HG02870 (cell line): Measurements from ENCODE around the gene SH3D21.

Experiments
- ATAC-seq: cut with Tn5 transposase; IDR thresholded peaks from one replicate; pipeline ENCODE4 v1.9.1; 2021; ENCODE audit warnings: mild to moderate bottlenecking, moderate library complexity; ENCODE audit not compliant: unreplicated experiment

The SH3D21 gene

DNA sequence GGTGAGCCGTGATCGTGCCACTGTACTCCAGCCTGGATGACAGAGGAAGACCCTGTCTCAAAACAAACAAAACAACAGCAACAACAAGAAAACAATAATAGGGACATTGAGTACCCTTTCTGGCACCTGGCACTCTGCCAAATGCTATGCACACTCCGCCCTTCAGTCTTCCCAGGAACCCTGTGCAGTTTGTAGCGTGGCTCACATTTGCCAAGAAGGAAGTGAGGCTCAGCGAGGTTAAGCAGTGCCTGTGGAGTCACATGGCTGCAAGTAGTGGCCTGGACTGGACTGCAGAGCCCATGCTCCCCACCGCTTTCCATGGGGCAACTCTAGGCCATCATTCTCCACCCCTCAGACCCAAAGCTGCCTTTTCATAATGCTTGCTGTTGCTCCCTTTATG is 22.5 kb downstream of the SH3D21 start:
- no peak for ATAC-seq

DNA sequence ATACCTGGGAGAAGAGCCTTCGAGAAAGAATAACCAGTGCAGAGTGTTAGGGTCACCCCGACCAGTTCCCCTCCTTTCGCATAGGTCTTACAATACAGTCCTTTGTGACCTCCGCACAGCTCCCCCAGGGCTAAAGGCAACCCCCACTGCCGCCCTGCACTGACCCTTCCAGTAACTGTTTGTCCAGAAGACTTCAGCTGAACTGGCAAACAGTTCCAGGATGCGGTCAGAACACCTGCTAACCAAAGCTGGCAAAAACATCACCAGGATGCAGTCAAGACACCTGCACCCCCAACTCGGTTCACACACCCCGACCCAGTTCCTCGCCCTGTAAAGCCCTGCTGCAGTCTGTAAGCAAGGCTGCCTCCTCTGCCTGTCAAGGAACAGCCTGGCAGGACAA is 23.6 kb downstream of the SH3D21 start:
- no peak for ATAC-seq

DNA sequence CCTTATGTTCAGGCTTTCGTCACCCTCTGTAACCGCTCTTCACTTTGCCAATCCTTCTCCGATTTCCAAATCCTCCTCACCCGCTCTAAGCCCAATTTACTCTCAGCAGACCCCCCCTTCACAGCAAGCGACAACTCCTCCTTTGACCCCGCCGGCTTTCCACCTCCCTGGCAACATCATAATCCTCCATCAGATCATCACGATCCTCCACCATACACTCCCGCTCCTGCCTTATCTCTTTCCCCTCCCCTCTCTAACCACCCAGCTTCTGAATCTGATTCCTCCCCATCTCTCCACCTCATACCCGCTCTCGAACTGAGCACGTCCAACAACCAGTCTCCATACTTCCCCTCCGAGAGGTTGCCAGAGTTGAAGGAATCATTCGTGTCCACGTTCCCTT is 24.8 kb downstream of the SH3D21 start:
- no peak for ATAC-seq

DNA sequence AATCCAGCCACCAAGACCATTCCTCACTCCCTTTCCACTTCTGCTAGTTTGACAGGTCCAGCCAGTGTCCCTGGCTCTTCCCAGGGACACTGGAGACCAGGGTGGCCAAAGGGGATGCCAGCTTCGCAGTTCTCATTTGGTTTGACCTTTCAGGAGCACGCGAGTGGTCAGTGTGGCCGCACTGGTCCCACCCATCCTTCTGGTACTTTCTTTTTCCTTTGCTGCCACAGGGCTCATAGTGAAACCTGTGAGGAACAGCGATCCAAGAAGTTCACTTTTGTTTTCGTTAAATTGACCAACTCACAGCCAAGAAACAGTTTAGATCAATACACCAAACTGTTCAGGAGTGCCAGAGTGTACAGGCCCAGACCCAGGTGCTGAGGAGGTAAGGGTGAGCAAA is 31.7 kb downstream of the SH3D21 start:
- ATAC-seq: no peak

DNA sequence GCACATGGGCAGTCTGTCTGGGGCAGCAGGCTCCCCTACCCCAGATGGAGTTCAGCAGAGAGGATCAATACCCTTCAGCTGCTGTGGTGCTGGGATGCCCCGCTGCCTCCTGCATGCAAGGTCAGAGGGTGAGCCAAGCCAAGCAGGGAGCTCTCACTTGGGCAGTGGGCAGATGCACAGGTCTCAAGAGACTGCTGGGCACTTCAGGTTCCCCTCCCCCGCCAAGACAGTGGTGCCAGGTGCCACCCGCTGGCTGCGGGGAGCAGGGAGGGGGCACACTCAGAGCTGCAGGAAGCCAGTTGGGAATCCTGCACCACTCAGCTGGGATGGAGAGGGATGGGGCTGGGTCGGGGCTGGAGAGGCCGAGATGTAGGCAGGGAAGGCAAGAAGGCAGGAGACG is 33.0 kb downstream of the SH3D21 start:
- ATAC-seq: no peak

DNA sequence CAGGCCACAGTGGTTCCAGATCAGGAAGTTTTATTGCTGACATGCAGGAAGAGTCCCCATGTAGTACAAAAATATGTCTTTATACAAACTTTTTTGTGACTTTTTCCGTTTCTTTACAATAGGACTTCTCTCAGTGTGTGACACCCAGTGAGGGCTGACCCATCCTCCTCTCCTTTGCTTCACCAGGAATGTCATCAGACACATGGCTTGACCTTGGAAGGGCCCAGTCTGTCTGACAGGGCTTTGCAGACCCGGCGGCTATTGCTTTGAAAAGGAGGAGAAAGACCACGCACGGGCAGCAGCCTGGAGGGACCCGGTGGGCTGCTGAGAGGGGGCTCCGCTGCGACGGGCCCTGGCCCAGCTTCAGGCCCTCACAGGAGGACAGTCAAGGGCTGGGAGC is 33.4 kb downstream of the SH3D21 start:
- no peak for ATAC-seq

DNA sequence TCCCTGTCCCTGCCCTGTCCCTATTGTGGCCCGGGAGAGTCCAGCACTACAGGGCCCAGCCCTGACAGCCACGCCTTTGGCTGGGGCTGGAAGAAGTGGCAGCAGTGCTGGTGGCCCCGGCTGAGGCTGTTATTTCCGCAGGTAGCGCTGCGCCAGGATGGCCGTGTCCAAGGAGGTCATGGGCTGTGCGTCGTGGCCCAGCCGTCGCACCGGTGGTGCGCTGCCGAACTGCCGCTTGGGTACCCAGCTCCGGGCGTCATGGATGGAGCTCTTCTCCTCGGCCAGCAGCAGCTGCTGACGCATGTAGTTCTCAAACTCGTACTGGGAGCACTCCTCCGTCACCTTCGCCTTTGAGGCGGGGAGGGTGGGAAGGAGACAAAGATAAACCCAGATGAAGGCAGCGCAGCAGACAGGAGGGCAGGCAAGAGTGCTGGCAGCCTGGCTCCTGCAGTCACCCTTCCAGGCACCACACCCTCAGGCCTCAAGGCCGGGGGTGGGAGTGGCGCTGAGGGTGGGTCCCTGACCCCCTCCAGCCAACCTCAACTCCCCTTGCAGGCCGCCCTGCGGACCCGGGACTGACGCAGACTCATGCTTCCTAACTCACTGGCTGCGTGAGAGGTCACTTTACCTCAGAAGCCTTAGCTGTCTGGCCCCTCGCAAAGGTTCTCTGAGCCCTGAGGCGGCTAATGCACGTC is 35.6 kb downstream of the SH3D21 start:
- ATAC-seq: no peak

DNA sequence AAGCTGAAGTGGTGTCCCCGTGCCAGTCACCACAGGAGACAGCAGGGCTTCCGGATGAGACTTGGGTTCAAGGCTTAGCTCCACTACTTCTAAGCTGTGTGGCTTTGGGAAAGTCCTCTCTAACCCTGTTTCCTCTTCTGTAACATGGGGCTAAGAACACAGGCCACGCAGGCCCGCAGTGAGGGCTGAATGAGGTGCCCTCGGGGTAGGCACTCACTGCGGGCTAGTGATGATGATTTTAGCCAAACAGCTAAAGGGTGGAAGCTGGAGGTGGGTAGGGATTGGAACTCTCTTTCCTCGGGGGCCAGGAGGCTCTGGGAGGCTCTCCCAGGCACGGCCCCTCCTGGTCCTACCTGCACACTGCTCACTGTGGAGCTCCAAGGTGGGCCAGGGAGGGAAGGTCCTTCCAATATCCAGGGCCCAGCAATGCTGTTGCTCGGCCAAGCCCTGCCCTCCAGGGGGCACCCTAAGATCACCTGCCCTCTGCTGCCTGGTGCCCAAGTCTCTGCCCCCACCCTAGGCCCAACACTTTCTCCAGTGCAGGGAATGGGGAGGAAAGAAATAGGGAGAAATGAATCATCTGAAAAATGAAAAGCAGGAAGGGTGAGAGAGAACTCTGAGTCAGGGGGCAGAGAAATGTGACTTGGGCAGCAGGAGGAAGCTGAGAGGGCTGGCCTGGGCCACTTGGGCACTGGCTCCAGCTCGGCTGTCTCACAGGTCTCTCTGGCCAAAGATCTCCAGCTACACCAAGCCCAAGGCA is 36.4 kb downstream of the SH3D21 start:
- ATAC-seq: no peak

DNA sequence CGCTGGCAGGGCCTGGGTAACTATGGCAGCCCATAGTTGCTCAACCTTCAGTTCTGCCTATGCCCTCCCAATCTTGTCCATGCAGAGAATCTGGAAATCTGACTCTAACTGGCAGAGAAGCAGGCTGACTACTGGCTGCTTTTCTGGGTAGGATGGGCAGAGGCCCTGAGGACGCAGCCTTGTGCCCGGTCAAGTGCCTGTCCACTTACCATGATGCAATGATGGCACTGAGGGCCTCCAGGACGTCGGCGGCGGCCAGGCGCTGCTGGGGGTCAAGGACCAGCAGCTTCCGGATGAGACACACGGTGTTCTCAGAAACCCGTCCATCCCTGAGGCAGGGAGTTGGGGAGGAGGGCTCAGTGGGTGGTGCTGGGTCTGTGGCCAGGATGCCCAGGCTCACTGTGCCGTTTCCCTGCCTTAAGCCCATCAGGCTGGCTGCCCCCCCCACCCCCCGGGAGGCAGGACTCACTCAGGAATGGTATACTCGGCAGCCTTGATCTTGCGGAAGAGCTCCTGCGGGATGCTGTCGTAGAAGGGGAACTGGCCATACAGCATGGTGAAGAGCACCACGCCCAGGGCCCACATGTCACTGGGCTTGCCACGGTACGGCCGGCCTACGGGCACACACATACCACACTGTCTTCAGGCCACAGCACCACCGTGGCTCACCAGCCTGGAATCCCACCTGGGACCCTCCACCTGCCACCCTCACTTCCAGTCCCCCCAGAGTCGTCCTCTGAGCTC is 37.7 kb downstream of the SH3D21 start:
- no peak for ATAC-seq

DNA sequence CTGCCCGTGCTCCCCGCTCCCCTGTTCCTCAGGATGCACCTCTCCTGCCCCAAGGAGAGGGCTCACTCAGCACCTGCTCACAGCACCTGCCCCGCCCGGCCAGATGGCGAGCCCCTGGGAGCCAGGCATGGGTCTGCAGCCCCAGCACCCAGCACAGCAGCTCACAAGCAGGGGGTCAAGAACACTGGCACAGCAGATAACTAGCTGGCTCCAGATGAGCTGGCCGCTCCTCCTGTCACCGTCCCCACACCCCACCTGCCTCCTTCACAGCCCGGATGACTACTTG is 38.2 kb downstream of the SH3D21 start:
- ATAC-seq: no peak

DNA sequence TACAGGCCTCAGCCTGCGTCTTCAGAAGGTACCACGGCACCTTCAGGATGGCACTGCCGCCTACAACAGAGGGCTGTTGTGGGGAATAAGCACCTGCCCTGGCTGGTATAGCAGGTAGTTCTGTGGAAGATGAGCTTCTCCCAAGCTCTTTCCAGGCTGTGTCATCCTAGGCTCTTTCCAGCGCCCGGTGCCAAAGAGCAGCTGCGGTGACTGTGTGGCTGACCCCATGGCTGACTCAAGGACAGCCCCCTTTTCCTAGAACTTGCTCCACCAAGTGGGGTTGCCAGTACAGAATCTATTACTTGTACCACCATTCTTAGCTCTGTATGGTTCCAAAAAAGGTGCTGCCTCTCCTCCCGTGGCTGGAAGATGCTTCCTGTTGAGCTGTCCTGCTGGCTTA is 39.2 kb downstream of the SH3D21 start:
- ATAC-seq: no peak

DNA sequence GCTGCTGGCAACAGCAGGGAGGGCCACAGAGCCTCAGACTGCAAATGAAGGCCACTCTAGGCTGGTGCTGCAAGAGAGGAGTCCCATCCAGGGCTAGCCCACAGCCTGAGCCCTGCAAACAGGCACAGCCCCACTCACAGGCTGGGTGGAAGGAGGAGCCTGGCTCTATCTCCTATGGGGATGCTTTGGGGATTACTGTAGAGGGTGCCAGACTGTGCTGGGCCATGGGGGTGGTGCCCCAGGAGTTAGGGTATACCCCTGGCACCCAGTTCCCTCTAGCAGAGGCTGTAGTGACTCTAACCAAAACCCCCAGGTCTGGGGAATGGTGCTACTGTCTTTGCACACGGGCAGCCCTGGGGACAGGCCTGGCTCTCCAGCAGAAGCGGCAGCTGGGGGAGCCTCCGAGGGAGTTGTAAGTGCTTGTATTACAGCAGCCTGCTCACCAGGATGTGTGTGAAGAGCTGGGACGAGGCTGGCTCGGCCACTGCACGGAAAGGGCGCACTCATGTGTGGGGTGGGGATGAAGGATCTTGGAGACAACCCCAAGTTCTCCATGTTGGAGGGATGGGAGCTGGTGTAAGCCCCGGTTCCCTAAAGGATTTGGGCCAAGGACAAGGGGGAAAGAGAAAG is 40.7 kb downstream of the SH3D21 start:
- no peak for ATAC-seq

DNA sequence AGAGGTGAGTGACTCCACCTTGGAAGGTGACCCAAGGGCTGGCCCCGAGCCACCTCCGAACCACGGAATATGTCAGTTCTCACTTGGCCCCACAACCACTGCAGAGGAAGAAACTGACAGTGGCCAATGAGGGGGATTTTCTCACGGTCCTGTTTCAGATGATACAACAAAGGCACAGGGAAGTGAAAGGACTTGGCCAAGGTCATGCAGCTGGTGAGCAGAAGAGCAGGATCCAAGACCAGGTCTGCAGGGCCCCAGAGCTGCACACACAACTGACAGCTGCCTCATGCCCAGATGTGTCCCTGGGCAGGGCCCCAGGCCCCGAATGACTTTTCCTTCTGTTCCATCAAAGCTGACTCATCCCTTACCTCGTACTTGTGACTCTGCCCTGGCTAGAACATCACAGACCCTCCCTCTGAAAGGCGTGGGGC is 43.1 kb downstream of the SH3D21 start:
- ATAC-seq: no peak

DNA sequence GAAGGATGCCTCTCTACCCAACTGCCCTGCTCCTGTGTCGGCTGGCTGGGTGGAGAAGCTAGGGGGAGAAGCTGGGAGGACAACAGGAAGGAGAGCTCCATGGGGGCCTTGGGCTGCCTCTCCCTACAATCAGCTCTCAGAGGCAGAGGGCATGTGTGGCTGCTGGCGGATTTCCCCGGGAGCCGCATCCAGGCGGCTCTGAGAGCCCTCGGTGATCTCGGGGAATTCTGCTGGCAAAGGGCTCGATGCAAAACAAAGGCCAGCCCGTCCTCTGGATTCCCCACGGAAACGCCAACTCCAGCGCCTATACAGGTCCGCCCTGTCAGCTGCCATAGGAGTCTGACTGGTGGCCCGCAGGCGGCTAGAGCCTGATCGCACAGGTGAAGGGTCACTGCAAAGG is 43.7 kb downstream of the SH3D21 start:
- ATAC-seq: no peak

DNA sequence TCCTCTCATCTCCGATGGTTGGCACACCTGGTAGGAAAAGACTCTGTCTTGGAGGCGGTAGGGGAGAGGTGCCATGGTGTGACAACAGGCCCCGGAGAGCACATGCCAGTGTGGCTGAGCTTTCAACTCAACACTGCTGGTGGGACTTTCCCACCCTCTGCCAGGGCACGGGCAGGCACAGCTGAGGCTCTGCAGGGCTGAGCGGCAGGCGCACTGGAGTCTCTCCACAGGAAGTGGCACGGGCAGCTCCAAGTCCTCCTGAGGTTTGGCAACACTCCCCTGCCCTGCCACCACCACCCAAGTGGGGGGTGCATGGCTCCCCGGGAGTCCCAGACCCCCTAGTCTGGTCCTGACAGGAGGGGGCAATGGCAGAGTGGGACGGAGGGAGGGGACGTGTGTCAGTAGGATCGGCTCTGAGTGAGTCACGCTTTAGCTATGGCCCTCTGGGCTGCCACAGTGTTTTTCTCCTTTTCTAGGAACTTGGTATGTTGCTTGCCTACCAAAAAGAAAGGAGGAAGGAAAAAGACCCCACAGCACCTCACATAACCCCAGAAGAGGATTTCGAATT is 44.6 kb downstream of the SH3D21 start:
- no peak for ATAC-seq

DNA sequence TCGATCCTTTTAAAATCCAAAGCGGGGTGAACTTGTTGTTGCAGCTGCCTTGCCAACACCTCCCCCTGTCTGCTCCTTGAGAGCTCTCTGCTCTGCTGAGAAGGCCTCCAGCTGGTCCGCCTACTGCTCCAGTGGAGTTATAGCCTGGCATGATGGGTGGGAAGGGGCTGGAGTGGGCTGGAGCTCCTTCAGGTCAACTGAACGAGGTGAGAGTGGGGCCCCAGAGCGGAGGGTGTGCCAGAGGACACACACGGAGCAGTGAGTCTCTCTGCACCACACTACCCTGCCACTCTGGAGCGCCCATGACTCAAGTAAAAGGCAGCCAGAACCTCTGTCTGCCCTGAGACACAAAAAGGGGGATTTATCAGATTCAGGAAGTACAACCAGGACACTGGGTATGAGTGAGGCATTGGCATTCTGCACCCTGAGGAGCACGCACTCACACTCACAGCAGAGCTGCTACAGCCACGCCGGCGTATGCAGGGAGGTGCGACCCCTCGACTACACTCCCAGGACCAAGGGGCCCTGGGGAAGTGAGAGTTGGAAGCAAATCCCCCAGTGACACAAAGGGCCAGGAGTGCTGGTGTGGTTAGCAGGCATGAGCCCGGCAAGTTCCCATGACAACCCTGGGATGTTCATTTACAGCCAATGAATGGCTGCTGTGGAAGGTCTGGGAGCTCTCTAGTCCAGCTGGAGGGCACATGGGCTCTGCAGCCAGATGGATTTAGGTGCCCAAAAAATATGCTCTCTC is 45.2 kb downstream of the SH3D21 start:
- no peak for ATAC-seq

DNA sequence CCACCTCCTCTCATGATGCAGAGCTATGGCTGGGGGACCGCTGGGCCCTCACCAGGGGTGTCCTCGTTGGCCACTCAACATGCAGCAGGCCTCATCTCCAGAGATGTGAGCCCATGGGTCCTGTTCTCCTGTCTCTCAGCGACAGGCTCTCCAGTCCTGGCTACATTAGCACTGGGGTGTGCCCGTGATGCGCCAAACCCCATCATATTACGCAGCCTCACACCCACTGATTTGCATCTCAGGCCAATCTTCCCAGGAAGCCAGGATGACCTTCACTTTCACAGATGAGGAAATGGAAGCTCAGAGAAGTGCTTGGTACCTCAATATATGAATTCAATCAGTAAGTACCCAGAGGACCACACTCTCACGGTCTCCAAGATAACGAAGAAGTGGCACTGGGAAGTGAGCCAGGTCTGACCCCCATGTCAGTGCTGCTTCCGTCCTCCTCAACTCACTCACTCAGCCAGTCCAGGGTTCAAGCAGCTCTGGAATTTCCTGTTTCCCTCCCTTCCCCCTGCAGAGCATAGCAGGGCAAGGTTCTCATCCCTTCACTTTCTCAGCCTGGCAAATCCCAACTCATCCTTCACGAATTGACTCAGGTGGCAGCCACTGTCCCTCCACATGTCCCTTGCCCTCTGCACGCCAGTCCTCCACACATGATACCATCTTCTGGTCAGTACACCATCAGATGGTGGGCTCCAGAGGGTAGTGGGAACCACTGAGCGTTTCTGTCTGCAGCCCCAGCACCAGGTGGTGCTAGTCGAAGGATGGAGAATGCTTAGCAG is 46.1 kb downstream of the SH3D21 start:
- ATAC-seq: no peak

DNA sequence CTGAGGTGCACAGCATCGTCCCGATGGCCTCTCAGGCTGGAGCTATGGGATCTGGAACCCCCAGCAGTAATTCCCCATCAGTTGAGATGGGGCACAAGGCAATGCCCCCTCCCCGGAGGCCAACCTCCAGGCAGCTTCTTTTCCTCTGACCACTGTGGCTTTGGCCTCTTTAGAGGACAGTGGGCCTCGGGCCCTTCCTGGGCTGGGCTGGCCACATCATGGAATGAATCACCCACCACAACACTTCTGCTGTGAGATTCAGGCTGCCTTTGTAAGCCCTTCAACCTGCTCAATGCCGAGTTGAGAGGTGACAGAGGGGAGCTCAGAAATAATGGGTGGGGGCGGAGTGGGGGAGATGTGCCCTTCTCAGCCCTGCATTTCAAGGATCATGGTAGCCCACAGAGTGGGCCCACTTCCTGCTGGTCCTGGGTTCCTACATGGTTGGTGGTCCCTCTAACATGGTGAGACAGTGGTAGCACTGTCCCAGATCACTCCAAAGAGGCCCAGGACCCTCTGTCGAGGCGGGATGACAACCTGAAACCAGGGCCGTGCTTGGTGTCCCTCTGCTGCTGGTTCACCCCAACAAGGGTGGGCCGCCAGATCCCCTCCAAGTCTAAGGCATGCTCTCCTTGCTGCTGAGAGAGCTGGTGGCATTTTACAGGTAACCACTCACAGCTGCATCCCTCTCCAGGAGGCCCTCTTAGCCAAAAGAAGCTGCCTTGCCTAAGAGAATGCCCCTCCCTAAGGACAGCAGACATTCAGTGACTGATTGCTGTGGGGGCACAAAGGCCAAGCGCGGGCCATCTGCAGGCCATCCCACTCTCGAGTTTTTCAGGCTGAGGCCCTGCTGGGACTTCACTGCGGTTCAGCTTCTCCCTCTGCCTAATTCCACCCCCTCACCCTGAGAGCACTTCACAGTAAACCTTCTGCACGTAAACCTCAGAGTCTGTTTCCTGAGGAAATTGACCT is 47.0 kb downstream of the SH3D21 start:
- no peak for ATAC-seq

DNA sequence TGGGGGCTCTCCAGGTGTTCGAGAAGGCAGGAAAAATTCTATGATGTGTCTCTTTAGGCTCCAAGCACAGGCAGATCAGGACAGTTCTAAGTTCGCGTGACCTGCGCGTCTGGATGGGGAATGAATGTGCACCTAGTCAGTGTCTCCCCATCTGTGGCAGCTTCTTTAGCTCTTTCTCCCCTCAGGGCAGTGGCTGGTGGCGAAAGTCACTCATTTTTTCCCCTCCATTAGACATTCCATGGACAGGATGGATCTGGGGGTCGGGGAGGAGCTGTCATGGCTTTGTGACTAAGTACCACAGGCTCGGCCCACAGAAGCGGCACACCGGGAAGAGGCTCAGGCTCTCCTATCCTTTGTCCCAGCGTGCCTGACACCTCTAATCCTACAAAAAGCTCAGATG is 48.3 kb downstream of the SH3D21 start:
- ATAC-seq: no peak
